Lung (tissue), 12 donors: ENCODE results near the gene MLX. TPM values are rescaled to one million over a fixed set of nuclear protein-coding genes. Genes with fewer than 3 reads are reported as not detected.
A peak's percentile ranks its signal among the peaks of the same experiment; 100 is the strongest.

ENCODE experiments used
- ATAC-seq: fragments of 200-7000 bp; cut with Tn5 transposase; one replicate; pipeline ENCODE4 v1.9.1; 2020; ENCODE audit warnings: moderate number of reproducible peaks; ENCODE audit not compliant: insufficient read depth, low FRiP score
- DNase-seq, 3 donors: peaks; one replicate each; pipeline ENCODE4 v3.0.0-alpha.2; 2013 to 2017
- H3K27ac ChIP-seq, 2 donors: one replicate each; pipeline ENCODE4 v1.5.1; 2013; ENCODE audit warnings: mild to moderate bottlenecking in 2 of 2, moderate library complexity in 2 of 2, control low read depth in 1 of 2, inconsistent platforms in 1 of 2, low read depth in 1 of 2, low read length in 1 of 2
- H3K27me3 ChIP-seq, 3 donors: one replicate each; pipeline ENCODE4 v1.5.1; 2013; ENCODE audit warnings: low read length in 2 of 3; ENCODE audit not compliant: control insufficient read depth in 3 of 3, insufficient read depth in 3 of 3
- H3K36me3 ChIP-seq, 4 donors: one replicate each; pipeline ENCODE4 v1.5.1; 2013; ENCODE audit warnings: low read length in 4 of 4, mild to moderate bottlenecking in 1 of 4, moderate library complexity in 1 of 4; ENCODE audit not compliant: control insufficient read depth in 4 of 4, insufficient read depth in 4 of 4
- H3K4me1 ChIP-seq, 5 donors: one replicate each; pipeline ENCODE4 v1.5.1; 2013; ENCODE audit warnings: low read length in 5 of 5, mild to moderate bottlenecking in 2 of 5, moderate library complexity in 1 of 5; ENCODE audit not compliant: control insufficient read depth in 5 of 5, insufficient read depth in 5 of 5
- H3K4me3 ChIP-seq: one replicate; pipeline ENCODE4 v1.5.1; 2013; ENCODE audit warnings: mild to moderate bottlenecking, control low read depth, moderate library complexity
- H3K9ac ChIP-seq, 2 donors: one replicate each; pipeline ENCODE4 v1.5.1; 2013; ENCODE audit warnings: low read length in 2 of 2, control low read depth in 1 of 2; ENCODE audit not compliant: insufficient read depth in 1 of 2
- H3K9me3 ChIP-seq, 4 donors: one replicate each; pipeline ENCODE4 v1.5.1; 2013; ENCODE audit warnings: low read length in 3 of 4, mild to moderate bottlenecking in 1 of 4, moderate library complexity in 1 of 4; ENCODE audit not compliant: control insufficient read depth in 4 of 4, insufficient read depth in 3 of 4
- WGBS, 2 donors: extraction: QIAGEN DNeasy Blood & Tissue Kit; methylation state at CpG; one replicate each; pipeline ENCODE4 v1.1.7; 2013; 5-methylcytosine and 5-hydroxymethylcytosine counted together
- polyA plus RNA-seq, 2 donors: library from polyadenylated mRNA; stranded (reverse); fragments of 200-250 nt; gene quantifications; one replicate each; pipeline ENCODE4 v1.2.1, GENCODE V29; 2013
- total RNA-seq, 2 donors: library from RNA; depleted of rRNA in 1 of 2; stranded (reverse); fragments of >200 nt in 1 of 2; gene quantifications; one replicate each; pipeline ENCODE4 v1.2.1, GENCODE V29; 2014 to 2021
- TF ChIP-seq, protein P1 (sequence below): IDR thresholded peaks from 2 replicates; pipeline ENCODE4 v1.5.1; 2012; ENCODE audit warnings: mild to moderate bottlenecking; ENCODE audit errors: control extremely low read depth, extremely low read depth
- donor health status: control.
- donor health status: control.
- donor health status: Bipolar disorder and iron deficiency.
- donor health status: healthy.
- donor health status: DM: yes; HTN: yes; CAD: no.

MLX gene
- total and polyA plus RNA-seq, 4 donors, result 31.9 to 71.6 (median 65.7) TPM

DNA sequence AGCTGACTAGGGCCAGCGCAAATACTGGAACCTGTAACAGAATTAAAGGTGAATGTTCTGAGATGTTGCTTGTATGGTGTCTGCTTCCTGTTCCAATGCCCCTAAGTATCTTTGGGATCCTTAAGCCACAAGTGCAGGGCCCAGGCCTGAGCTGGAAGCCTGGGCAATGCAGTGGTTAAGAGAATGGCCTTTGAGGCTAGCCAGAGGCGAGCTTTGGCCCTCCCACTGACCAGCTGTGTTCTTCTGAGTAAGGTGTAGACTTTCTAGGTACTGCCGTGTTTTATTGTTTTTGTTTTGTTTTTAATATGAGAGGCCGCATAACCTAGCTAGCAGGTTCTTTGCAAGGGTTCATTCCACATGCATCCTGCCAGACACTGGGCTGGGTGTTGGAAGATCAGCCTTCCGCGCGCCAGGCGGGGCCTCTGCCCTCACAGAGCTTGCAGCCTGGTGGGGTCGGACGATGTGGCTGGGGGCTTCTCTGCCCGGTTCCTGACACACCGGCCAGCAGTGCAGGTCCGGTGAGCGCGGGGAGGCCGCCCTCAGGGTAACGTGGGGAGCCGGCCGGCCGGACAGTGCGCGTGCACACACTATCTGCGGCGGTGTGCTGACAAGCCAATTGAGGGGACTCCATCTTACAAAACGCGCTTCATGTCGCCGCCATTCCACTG is 551 bp upstream of the MLX start:
- peaks cover 3 to 34% (median 18%) of the 10 kb centered on the region in 5 donors for H3K4me1 ChIP-seq
- H3K27me3 ChIP-seq, result no peaks in the 10 kb centered on the region
- DNase-seq, result no peak
- ATAC-seq, result peak; percentile 1
- peaks cover 13 to 41% (median 38%) of the 10 kb centered on the region in 4 donors for H3K36me3 ChIP-seq
- H3K4me3 ChIP-seq, result peak overlapping the region; percentile 4
- 35 to 49% methylated on average over 28 of the region's 28 CpGs for WGBS, 2 donors
- no peaks in the 10 kb centered on the region for H3K9me3 ChIP-seq
- TF ChIP-seq, protein P1, sequence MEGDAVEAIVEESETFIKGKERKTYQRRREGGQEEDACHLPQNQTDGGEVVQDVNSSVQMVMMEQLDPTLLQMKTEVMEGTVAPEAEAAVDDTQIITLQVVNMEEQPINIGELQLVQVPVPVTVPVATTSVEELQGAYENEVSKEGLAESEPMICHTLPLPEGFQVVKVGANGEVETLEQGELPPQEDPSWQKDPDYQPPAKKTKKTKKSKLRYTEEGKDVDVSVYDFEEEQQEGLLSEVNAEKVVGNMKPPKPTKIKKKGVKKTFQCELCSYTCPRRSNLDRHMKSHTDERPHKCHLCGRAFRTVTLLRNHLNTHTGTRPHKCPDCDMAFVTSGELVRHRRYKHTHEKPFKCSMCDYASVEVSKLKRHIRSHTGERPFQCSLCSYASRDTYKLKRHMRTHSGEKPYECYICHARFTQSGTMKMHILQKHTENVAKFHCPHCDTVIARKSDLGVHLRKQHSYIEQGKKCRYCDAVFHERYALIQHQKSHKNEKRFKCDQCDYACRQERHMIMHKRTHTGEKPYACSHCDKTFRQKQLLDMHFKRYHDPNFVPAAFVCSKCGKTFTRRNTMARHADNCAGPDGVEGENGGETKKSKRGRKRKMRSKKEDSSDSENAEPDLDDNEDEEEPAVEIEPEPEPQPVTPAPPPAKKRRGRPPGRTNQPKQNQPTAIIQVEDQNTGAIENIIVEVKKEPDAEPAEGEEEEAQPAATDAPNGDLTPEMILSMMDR, result no peak
- H3K27ac ChIP-seq, result peak overlapping the region; percentile 82 to 95
- H3K9ac ChIP-seq, result no peak overlapping the region

DNA sequence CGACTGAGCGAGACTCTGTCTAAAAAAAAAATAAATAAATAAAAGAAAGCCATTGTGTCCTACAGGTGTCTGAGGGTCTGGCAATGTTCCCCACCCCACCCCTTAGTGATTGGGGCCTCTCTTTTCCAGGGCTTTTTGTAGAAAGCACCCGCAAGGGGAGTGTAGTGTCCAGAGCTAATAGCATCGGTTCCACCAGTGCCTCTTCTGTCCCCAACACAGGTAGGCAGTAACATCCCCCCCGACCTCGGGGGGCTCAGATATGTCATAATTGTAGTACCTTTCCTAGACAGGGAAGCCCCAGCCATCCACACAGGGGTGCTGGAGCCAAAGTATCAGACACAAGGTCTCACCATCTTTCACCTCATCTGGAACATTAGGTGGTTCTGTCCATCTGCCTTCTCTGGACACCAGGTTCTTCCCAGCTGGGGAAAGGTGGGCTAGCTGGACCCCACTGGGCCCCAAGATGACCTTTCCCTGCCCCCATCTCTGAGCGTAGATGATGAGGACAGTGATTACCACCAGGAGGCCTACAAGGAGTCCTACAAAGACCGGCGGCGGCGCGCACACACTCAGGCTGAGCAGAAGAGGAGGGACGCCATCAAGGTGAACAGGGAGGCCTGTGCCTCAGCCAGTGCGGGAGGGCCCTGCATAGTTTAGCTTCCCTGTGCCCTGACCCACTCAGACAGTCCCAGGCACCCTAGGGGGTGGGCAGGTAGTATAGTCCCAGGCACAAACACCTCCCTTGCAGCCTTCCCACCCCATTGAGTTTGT is 1.6 kb downstream of the MLX start:
- H3K9me3 ChIP-seq, result no peaks in the 10 kb centered on the region
- WGBS, 2 donors, result 87 to 92% methylated on average over 14 of the region's 14 CpGs
- TF ChIP-seq, protein P1, result no peak
- no peak for ATAC-seq
- H3K36me3 ChIP-seq, result peaks cover 23 to 58% (median 55%) of the 10 kb centered on the region in 4 donors
- peak overlapping the region in 1 of 2 donors; percentile 9 for H3K27ac ChIP-seq
- H3K4me3 ChIP-seq, result no peak overlapping the region
- no peak for DNase-seq
- H3K27me3 ChIP-seq, result no peaks in the 10 kb centered on the region
- peaks cover 0 to 19% (median 10%) of the 10 kb centered on the region in 5 donors for H3K4me1 ChIP-seq
- no peak overlapping the region for H3K9ac ChIP-seq

DNA sequence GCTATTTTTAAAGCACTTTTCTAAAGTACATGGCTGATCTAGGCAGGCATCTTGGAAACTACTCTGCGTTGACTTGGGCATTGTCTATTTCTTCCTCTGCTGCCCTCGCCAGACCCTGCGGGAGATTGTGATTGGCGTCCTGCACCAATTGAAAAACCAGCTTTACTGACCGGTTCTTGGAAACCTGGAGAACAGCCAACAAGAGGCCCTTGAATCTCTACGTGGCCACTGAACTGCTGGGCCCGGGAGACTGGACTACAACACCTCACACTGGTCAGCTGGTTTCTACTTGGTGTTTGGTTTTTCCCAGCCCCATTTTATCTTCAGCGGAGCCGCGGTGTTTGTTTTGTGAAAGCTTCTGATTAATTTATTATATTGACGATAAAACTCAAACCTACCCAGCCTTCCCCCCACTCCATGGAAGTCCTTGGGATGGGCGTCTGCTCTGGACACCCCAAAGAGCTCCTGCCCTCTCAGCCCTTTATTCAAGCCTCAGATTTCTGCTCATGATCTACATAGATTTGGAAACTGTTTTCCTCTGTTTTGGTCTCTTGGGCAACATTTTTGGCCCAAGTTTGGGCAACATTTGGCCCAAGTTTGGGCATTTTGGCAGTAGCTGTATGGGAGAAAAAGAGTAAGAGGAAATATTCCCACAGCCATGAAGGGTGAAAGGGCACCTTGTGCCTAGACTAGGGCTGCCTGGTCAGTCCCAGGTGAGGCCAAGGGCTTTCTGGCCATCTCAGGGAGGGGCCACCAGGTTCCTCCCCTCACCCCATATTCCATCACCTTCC is 4.7 kb downstream of the MLX start:
- peaks cover 0 to 17% (median 2%) of the 10 kb centered on the region in 5 donors for H3K4me1 ChIP-seq
- H3K36me3 ChIP-seq, result peaks cover 27 to 53% (median 42%) of the 10 kb centered on the region in 4 donors
- H3K4me3 ChIP-seq, result no peak overlapping the region
- no peaks in the 10 kb centered on the region for H3K27me3 ChIP-seq
- H3K27ac ChIP-seq, result peak overlapping the region in 1 of 2 donors; percentile 20
- ATAC-seq (no peak), DNase-seq (no peak)
- no peaks in the 10 kb centered on the region for H3K9me3 ChIP-seq
- TF ChIP-seq, protein P1, result no peak
- WGBS, 2 donors, result 67 to 89% methylated on average over 12 of the region's 12 CpGs
- H3K9ac ChIP-seq, result no peak overlapping the region
